HL-60 (cell line): Measurements from ENCODE around the gene SPPL2B.

Source experiments
- CTCF ChIP-seq: IDR thresholded peaks from one replicate; pipeline ENCODE4 v1.5.1; 2011; ENCODE audit warnings: low read length, control low read depth, inconsistent platforms; ENCODE audit not compliant: insufficient read depth
- GABPA ChIP-seq: IDR thresholded peaks from 2 replicates; pipeline ENCODE4 v1.6.1; 2012; ENCODE audit warnings: low read depth
- POLR2AphosphoS5 ChIP-seq: IDR thresholded peaks from 2 replicates; pipeline ENCODE4 v1.6.1; 2012; ENCODE audit warnings: low read depth
- SPI1 ChIP-seq: IDR thresholded peaks from 2 replicates; pipeline ENCODE4 v1.6.1; 2012; ENCODE audit warnings: low read depth, mild to moderate bottlenecking, borderline replicate concordance
- TF ChIP-seq, protein P1 (sequence below): IDR thresholded peaks from 2 replicates; pipeline ENCODE4 v1.6.1; 2012; ENCODE audit warnings: low read depth; ENCODE audit not compliant: insufficient replicate concordance

DNA sequence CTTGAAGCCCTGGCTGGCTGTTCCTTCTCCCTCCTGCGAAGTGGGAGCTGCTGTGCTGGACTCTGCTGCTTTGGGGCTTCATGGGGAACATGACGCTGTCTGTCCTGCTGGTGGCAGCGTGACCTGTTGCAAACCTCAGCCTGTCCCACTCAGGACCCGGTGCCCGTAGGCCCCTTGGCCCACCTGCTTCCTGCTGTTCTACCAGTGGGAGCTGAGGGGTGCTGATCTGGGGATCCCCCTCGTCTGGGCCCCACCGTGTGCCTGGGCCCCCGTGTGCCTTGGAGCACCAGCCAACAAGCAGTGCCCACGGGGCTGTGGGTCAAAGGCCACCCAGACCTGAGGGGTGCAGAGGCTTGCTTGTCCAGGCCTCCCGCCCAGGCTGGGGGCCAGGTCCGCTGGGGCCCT is 5.3 kb downstream of the SPPL2B start:
- TF ChIP-seq CTCF (no peak), POLR2AphosphoS5 (no peak), SPI1 (no peak), GABPA (no peak)
- TF ChIP-seq, protein P1, sequence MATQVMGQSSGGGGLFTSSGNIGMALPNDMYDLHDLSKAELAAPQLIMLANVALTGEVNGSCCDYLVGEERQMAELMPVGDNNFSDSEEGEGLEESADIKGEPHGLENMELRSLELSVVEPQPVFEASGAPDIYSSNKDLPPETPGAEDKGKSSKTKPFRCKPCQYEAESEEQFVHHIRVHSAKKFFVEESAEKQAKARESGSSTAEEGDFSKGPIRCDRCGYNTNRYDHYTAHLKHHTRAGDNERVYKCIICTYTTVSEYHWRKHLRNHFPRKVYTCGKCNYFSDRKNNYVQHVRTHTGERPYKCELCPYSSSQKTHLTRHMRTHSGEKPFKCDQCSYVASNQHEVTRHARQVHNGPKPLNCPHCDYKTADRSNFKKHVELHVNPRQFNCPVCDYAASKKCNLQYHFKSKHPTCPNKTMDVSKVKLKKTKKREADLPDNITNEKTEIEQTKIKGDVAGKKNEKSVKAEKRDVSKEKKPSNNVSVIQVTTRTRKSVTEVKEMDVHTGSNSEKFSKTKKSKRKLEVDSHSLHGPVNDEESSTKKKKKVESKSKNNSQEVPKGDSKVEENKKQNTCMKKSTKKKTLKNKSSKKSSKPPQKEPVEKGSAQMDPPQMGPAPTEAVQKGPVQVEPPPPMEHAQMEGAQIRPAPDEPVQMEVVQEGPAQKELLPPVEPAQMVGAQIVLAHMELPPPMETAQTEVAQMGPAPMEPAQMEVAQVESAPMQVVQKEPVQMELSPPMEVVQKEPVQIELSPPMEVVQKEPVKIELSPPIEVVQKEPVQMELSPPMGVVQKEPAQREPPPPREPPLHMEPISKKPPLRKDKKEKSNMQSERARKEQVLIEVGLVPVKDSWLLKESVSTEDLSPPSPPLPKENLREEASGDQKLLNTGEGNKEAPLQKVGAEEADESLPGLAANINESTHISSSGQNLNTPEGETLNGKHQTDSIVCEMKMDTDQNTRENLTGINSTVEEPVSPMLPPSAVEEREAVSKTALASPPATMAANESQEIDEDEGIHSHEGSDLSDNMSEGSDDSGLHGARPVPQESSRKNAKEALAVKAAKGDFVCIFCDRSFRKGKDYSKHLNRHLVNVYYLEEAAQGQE = no peak
